Measurements from ENCODE around the gene SLITRK1.

DNA sequence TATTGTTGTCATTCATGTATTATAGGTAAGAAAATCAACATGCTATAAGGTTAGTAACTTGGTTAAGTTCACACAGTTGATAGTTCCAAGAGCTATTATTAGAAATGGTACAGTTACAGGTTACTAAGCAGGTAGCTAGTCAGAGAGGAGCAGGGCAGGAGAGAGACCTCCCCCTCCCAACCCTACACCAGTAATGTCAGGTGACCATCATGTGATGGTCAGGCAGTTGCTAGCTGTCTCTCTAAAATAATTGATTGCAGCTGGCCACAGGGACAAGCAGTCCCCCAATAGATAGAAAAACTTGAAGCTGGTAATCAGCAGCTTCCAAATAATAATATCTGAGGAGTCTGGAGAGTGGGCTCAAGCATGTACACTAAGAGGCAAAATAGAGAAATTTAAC lies 14.6 kb downstream of the SLITRK1 start:
- TF ChIP-seq POLR2A (IDR thresholded peaks at IDR 0.05; ENCODE audit: low read length): no peak
- no peak for TF ChIP-seq GATA1 (IDR thresholded peaks at IDR 0.05; ENCODE audit: low read depth, low read length)
